NCI-H2196 treated with DMSO at 0.1 percent for 48 hours (cell line): Measurements from ENCODE around the gene TRAPPC12.
A peak's percentile ranks its signal among the peaks of the same experiment; 100 is the strongest.
"Not testable (repeated sequence)": the region's sequence is repeated elsewhere in the genome, so short reads cannot be mapped to it uniquely, and the experiment has no call there.

Source experiments
- DNase-seq: peaks from one replicate; lab custom pipeline; 2025; ENCODE audit not compliant: unreplicated experiment; lab: John Stamatoyannopoulos, UW

Gene TRAPPC12

GRCh38 chr2:3498783-3499394 is 119.4 kb downstream of the TRAPPC12 start:
- no peak for DNase-seq

- no peak for DNase-seq
Observed at GRCh38 chr2:3500326-3500899, 120.9 kb downstream of the TRAPPC12 start.

DNA sequence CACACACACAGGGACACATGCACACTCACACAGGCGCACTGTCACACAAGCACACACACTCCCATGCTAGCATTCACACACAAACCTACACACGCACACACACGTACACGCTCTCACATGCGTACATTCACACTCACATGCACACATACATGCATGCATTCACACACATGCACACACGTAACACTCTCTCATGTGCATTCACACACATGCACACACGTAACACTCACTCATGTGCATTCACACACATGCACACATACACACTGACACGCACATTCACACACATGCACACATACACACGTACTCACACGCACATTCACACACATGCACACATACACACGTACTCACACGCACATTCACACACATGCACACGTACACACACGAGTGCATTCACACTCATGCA is 123.6 kb downstream of the TRAPPC12 start:
- no peak for DNase-seq

- DNase-seq, result no peak
Observed at GRCh38 chr2:3503483-3503882, 124.0 kb downstream of the TRAPPC12 start.

GRCh38 chr2:3504741-3505140 is 125.2 kb downstream of the TRAPPC12 start:
- no peak for DNase-seq

- no peak for DNase-seq
Observed at GRCh38 chr2:3505771-3506170, 126.3 kb downstream of the TRAPPC12 start.

GRCh38 chr2:3512086-3512485 is 132.6 kb downstream of the TRAPPC12 start:
- no peak for DNase-seq

DNA sequence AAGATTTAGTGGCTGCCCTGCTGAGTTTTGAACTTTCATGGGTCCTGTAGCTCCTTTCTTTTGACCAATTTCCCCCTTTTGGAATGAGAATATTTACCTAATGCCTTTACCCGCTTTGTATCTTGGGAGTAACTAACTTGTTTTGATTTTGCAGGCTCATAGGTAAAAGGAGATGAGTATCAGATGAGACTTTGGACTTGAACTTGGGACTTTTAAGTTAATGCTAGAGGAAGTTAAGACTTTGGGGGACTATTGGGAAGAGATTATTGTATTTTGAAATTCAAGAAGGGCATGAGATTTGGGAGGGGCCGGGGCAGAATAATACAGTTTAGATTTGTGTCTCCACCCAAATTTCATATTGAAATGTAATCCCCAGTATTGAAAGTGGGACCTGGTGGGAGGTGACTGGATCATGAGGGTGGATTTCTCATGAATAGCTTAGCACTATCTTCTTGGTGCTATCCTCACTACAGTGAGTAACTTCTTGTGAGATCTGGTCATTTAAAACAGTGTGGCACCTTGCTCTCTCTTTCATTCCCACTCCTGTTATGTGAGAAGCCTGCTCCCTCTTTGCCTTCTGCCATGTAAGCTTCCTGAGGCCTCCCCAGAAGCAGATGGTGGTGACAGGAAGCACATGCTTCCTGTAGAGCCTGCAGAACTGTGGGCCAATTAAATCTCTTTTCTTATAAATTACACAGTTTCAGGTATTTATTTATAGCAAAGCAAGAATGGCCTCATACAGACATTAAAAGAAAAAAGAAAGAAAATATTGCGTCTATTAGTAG is 133.7 kb downstream of the TRAPPC12 start:
- no peak for DNase-seq

- not testable (repeated sequence) for DNase-seq
Observed at GRCh38 chr2:3515438-3515837, 135.9 kb downstream of the TRAPPC12 start.

DNA sequence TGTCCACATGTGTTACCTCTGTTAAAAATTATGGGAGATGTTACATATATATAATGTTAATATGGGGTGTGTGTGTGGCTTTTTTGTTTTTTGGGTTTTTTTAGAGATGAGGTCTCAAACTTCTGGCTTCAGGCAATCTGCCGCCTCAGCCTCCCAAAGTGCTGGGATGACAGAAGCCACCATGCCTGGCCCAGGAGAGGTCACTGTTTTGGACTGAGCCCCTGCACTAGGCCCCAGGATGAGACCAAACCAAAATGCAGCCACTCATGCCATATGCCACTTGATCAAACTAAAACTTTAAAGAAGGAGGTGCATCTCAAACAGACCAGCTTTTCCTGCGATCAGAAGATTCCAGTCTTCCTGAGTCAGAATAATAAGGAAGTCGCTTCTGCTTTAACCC is 137.3 kb downstream of the TRAPPC12 start:
- no peak for DNase-seq

GRCh38 chr2:3517948-3518495 is 138.5 kb downstream of the TRAPPC12 start:
- no peak for DNase-seq

DNA sequence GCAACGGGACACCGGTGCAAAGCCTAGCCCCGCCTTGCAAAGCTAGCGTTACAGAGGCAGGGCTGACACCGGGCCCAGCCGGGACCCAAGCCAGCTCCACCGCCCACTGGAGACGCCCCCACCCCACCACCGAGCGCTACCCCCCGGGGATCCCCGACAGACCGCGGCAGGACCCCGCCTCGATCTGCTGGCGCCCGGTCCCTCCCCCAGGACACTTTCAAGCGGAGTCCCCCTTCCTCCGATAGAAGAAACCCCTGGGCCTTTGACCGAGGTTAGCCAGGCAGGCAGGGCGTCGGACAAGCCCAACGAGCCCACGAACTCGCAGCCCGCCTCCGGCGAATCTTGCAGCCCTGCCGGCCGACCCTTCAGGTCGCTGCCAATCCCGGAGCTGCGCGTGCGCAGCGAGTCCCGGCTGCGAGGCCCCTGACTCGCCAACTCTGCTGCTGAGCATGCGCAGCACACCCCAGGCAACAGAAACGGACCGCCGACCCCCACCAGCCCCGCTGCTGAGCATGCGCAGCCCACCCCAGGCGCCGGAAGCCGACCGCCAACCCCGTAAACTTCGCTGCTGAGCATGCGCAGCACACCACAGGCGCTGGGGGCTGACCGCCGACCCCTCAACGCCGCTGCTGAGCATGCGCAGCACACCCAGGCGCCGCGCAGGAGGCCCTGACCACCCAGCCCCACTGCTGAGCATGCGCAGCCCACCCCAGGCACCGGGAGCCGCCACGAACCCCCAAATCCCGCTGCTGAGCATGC is 139.2 kb downstream of the TRAPPC12 start:
- DNase-seq, result peak; percentile 94

GRCh38 chr2:3519255-3520205 is 140.0 kb downstream of the TRAPPC12 start, which contains the start of gene ADI1:
Gene ADI1 (minus strand): TSS chr2:3519531. CDS start chr2:3519487, 44 bp downstream.
- peak; percentile 45 for DNase-seq

DNA sequence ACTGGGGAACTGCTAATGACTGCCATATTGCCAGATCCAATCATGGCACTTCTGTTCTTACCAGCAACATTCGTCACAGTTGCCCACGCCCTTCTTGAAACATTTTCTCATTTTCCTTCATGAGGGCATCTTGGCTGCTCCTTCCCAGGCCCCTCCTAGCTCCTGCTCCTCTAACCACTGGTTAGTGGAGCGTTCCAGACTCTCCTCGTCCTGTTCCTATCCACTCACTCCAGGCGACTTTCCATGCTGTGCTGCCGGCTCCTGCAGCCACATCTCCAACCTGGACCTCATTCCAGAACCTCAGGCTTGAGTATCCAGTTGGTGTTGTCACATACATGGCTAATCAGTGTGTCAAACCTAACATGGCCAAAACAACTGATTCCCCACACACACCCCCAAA is 141.1 kb downstream of the TRAPPC12 start:
- DNase-seq, result no peak

DNA sequence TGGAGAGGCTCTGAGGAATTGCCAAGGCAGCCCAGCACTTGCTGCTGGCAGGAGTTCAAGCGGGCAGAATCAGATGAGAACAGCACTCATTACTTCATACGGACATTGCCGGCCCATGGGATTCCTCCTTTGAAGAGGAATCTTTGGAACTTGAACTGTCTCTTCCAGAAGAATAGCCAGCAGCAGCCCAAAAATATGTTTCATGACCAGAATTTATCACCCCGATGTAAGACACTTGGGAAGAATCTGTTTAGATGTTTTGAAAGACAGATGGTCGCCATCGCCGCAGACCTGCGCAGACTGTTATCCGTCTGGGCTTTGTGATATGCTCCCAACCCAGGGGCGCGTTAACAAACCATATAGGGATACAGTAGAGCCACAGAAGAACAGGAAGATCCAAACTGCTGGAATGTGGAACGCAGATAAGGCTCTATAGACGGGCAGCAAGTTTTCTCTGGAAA is 143.5 kb downstream of the TRAPPC12 start:
- no peak for DNase-seq

DNA sequence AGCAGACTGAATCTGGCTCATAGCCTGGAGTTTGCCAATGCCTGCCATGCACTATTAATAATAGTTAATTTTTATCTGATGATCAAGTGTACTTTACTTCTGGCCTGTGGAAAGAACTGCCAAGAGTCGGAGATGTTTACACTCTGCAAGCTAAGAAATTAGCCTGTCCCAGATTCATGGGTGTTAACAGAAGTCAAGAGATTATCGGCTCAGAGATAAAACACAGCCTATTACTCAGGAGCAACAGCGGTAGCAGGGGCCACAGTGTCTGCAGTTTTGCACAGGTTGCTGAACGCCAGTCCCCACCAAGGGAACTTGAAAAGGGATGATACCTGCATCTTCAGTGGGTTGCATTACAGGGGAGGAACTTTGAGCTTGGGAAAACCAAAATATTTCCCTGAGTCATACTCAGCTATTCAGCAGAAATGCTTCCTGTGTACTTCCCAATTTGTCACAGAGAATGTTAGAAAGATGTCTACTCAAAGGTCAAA is 144.1 kb downstream of the TRAPPC12 start:
- DNase-seq, result no peak

- no peak for DNase-seq
Observed at GRCh38 chr2:3526871-3527270, 147.4 kb downstream of the TRAPPC12 start.

- DNase-seq, result no peak
Observed at GRCh38 chr2:3527886-3528785, 148.6 kb downstream of the TRAPPC12 start.
